H1 (cell line): Measurements from ENCODE around the gene POU3F2. TPM values are rescaled to one million over a fixed set of nuclear protein-coding genes. Genes with fewer than 3 reads are reported as not detected.

ENCODE experiments used
- CTCF ChIA-PET: fragments of 300-600 bp; sonication (Branson Sonifier 250); formaldehyde crosslinking; loops from one replicate; lab custom pipeline; 2021; ENCODE audit not compliant: partially characterized antibody; lab: Charles Lee
- POLR2A ChIA-PET: fragments of 300-600 bp; sonication (Branson Sonifier 250); formaldehyde crosslinking; loops from one replicate; lab custom pipeline; 2021; ENCODE audit warnings: inconsistent platforms; ENCODE audit not compliant: partially characterized antibody; lab: Charles Lee
- DNase-seq, 2 experiments: peaks; one replicate each; pipeline versions ENCODE4 v3.0.0 to v3.0.0-alpha.2; 2010 to 2022; ENCODE audit warnings: low spot score in 2 of 2, low read depth in 1 of 2, mixed read lengths in 1 of 2
- FAIRE-seq: peaks from 2 replicates; lab custom pipeline; 2011; peaks lifted over from hg19 to GRCh38; lab: Jason Lieb, UNC
- H2AFZ ChIP-seq: 2 replicates; pipeline ENCODE4 v1.8.1; 2012; ENCODE audit warnings: low read length, inconsistent platforms
- H2AK5ac ChIP-seq: 2 replicates; pipeline ENCODE4 v1.6.1; 2013; ENCODE audit warnings: low read depth, low read length
- H2BK120ac ChIP-seq: replicated peaks from 2 replicates; pipeline ENCODE3; 2013; ENCODE audit warnings: low read depth, low read length, inconsistent platforms
- H2BK12ac ChIP-seq: 2 replicates; pipeline ENCODE4 v1.6.1; 2013; ENCODE audit warnings: low read depth, low read length
- H2BK15ac ChIP-seq: 2 replicates; pipeline ENCODE4 v1.6.1; 2013; ENCODE audit warnings: low read length
- H2BK20ac ChIP-seq: 2 replicates; pipeline ENCODE4 v1.6.1; 2013; ENCODE audit warnings: low read length
- H2BK5ac ChIP-seq: 2 replicates; pipeline ENCODE4 v1.6.1; 2013; ENCODE audit warnings: low read depth, low read length
- H3K14ac ChIP-seq: 2 replicates; pipeline ENCODE4 v1.6.1; 2013; ENCODE audit warnings: inconsistent platforms; ENCODE audit not compliant: insufficient read length
- H3K18ac ChIP-seq: 2 replicates; pipeline ENCODE4 v1.6.1; 2013; ENCODE audit warnings: low read length; ENCODE audit errors: extremely low read depth
- H3K23ac ChIP-seq: 2 replicates; pipeline ENCODE4 v1.6.1; 2013; ENCODE audit warnings: inconsistent platforms; ENCODE audit not compliant: insufficient read length
- H3K23me2 ChIP-seq: 2 replicates; pipeline ENCODE4 v1.6.1; 2013; ENCODE audit warnings: low read depth, low read length
- H3K27ac ChIP-seq: 2 replicates; pipeline ENCODE4 v1.6.1; 2011; ENCODE audit warnings: low read depth, low read length, inconsistent platforms
- H3K27me3 ChIP-seq, 4 experiments: replicated peaks in 1 of 4; 1 replicate in 1 of 4; 2 replicates in 3 of 4; pipeline versions ENCODE4 v1.6.1 to v1.8.1; 2011 to 2013; ENCODE audit warnings: low read length in 3 of 4, mild to moderate bottlenecking in 3 of 4, inconsistent platforms in 2 of 4, mixed read lengths in 2 of 4, moderate library complexity in 1 of 4; ENCODE audit not compliant: control insufficient read depth in 3 of 4, insufficient read depth in 3 of 4; ENCODE audit errors: extremely low read depth in 1 of 4
- H3K36me3 ChIP-seq, 4 experiments: 2 replicates each; pipeline versions ENCODE4 v1.6.1 to v1.8.1; 2011 to 2013; ENCODE audit warnings: mild to moderate bottlenecking in 4 of 4, low read length in 3 of 4, moderate library complexity in 2 of 4, control low read depth in 1 of 4, inconsistent platforms in 1 of 4; ENCODE audit not compliant: insufficient read depth in 4 of 4, control insufficient read depth in 2 of 4
- H3K4ac ChIP-seq: replicated peaks from 2 replicates; pipeline ENCODE3; 2013; ENCODE audit warnings: low read length, low read depth, mixed read lengths, inconsistent platforms; ENCODE audit not compliant: insufficient read length
- H3K4me1 ChIP-seq, 4 experiments: replicated peaks in 1 of 4; 1 replicate in 1 of 4; 2 replicates in 3 of 4; pipeline versions ENCODE4 v1.6.1 to v1.8.1; 2011 to 2013; ENCODE audit warnings: low read length in 3 of 4, inconsistent platforms in 2 of 4, mixed read lengths in 1 of 4; ENCODE audit not compliant: insufficient read depth in 4 of 4, control insufficient read depth in 3 of 4
- H3K4me2 ChIP-seq, 2 experiments: 2 replicates each; pipeline versions ENCODE4 v1.6.1 to v1.8.1; 2011 to 2013; ENCODE audit warnings: low read depth in 2 of 2, low read length in 2 of 2, control low read depth in 1 of 2, inconsistent platforms in 1 of 2, mild to moderate bottlenecking in 1 of 2; ENCODE audit not compliant: insufficient read depth in 1 of 2
- H3K4me3 ChIP-seq, 4 experiments: fragments of 200-600, 300-600 bp in 1 of 4; sonication (generic), shearing (Covaris generic), sonication (Bioruptor Twin) in 1 of 4; 2 replicates each; pipeline versions ENCODE4 v1.5.1 to v1.8.1; 2011 to 2016; ENCODE audit warnings: low read length in 4 of 4, low read depth in 3 of 4, control low read depth in 2 of 4, inconsistent platforms in 2 of 4, mild to moderate bottlenecking in 2 of 4, mixed read lengths in 1 of 4, moderate library complexity in 1 of 4; ENCODE audit not compliant: insufficient read depth in 2 of 4; ENCODE audit errors: extremely low read depth in 1 of 4
- H3K56ac ChIP-seq: replicated peaks from 2 replicates; pipeline ENCODE3; 2013; ENCODE audit warnings: low read depth, mild to moderate bottlenecking, mixed read lengths, low read length, inconsistent platforms; ENCODE audit not compliant: insufficient read length
- H3K79me1 ChIP-seq: 2 replicates; pipeline ENCODE4 v1.6.1; 2013; ENCODE audit warnings: low read depth, low read length, control low read depth
- H3K79me2 ChIP-seq, 2 experiments: 2 replicates each; pipeline versions ENCODE4 v1.6.1 to v1.8.1; 2012 to 2013; ENCODE audit warnings: low read length in 2 of 2, mild to moderate bottlenecking in 2 of 2, inconsistent platforms in 1 of 2; ENCODE audit not compliant: insufficient read depth in 2 of 2, control insufficient read depth in 1 of 2
- H3K9ac ChIP-seq, 4 experiments: replicated peaks in 1 of 4; 1 replicate in 1 of 4; 2 replicates in 3 of 4; pipeline versions ENCODE4 v1.6.1 to v1.8.1; 2011 to 2013; ENCODE audit warnings: low read depth in 3 of 4, low read length in 3 of 4, control low read depth in 2 of 4, mild to moderate bottlenecking in 2 of 4, moderate library complexity in 2 of 4, inconsistent platforms in 1 of 4; ENCODE audit errors: extremely low read depth in 1 of 4
- H3K9me3 ChIP-seq, 2 experiments: 2 replicates each; pipeline versions ENCODE4 v1.6.1 to v1.8.1; 2012 to 2013; ENCODE audit warnings: mild to moderate bottlenecking in 2 of 2, moderate library complexity in 2 of 2, control low read depth in 1 of 2, inconsistent platforms in 1 of 2, low read depth in 1 of 2, low read length in 1 of 2, mixed read lengths in 1 of 2; ENCODE audit not compliant: insufficient read depth in 2 of 2
- H4K20me1 ChIP-seq, 2 experiments: replicated peaks in 1 of 2; 2 replicates each; pipeline versions ENCODE3 to v1.8.1; 2011 to 2013; ENCODE audit warnings: inconsistent platforms in 2 of 2, low read length in 2 of 2, mild to moderate bottlenecking in 1 of 2; ENCODE audit not compliant: insufficient read depth in 2 of 2, control insufficient read depth in 1 of 2
- H4K5ac ChIP-seq: 2 replicates; pipeline ENCODE4 v1.6.1; 2013; ENCODE audit warnings: low read length, low read depth, mixed read lengths, inconsistent platforms; ENCODE audit not compliant: insufficient read length
- H4K8ac ChIP-seq: 2 replicates; pipeline ENCODE4 v1.8.0; 2013; ENCODE audit warnings: mild to moderate bottlenecking, moderate library complexity, low read length, inconsistent platforms; ENCODE audit not compliant: insufficient read depth; ENCODE audit errors: extremely low read depth
- H4K91ac ChIP-seq: replicated peaks from 2 replicates; pipeline ENCODE3; 2013; ENCODE audit warnings: low read length, mixed read lengths, inconsistent platforms; ENCODE audit not compliant: insufficient read length
- BACH1 ChIP-seq: IDR thresholded peaks from 2 replicates; pipeline ENCODE4 v1.6.1; 2012; ENCODE audit warnings: low read length, improper control_type of control experiment
- BCL11A ChIP-seq, 2 experiments: IDR thresholded peaks; one replicate each; pipeline ENCODE4 v1.6.1; 2011; ENCODE audit warnings: low read depth in 2 of 2, low read length in 2 of 2, mild to moderate bottlenecking in 2 of 2
- CHD1 ChIP-seq: IDR thresholded peaks from 2 replicates; pipeline ENCODE4 v1.6.1; 2012; ENCODE audit warnings: low read depth, low read length, improper control_type of control experiment
- E2F6 ChIP-seq: IDR thresholded peaks from 2 replicates; pipeline ENCODE4 v1.6.1; 2012; ENCODE audit warnings: inconsistent platforms
- FOSL1 ChIP-seq: IDR thresholded peaks from 2 replicates; pipeline ENCODE4 v1.6.1; 2011; ENCODE audit warnings: mild to moderate bottlenecking, low read depth, low read length, moderate library complexity; ENCODE audit not compliant: insufficient read depth
- NANOG ChIP-seq: IDR thresholded peaks from 2 replicates; pipeline ENCODE4 v1.6.1; 2011; ENCODE audit warnings: low read length, low read depth, mild to moderate bottlenecking, inconsistent platforms; ENCODE audit not compliant: insufficient read depth, poor library complexity, severe bottlenecking
- NRF1 ChIP-seq: IDR thresholded peaks from 2 replicates; pipeline ENCODE4 v1.6.1; 2011; ENCODE audit warnings: mild to moderate bottlenecking, low read depth, low read length, improper control_type of control experiment
- PHF8 ChIP-seq: fragments of 200-600 bp; sonication (generic); conservative IDR thresholded peaks from 2 replicates; pipeline ENCODE4 v1.7.1; 2012; ENCODE audit warnings: low read depth, mild to moderate bottlenecking, inconsistent platforms, low read length, moderate library complexity
- POU5F1 ChIP-seq: IDR thresholded peaks from 2 replicates; pipeline ENCODE4 v1.6.1; 2011; ENCODE audit warnings: low read depth, mild to moderate bottlenecking, low read length, moderate library complexity
- RBBP5 ChIP-seq: IDR thresholded peaks from 2 replicates; pipeline ENCODE4 v1.7.1; 2012; ENCODE audit warnings: low read depth, mild to moderate bottlenecking, inconsistent platforms, low read length, moderate library complexity, borderline replicate concordance
- SIRT6 ChIP-seq: IDR thresholded peaks from one replicate; pipeline ENCODE4 v1.7.1; 2012; ENCODE audit warnings: low read length, inconsistent platforms
- SP1 ChIP-seq: IDR thresholded peaks from 2 replicates; pipeline ENCODE4 v1.6.1; 2011; ENCODE audit warnings: low read depth, low read length
- WGBS, 2 experiments: shearing (Covaris generic) in 1 of 2; methylation state at CpG; one replicate each; pipeline versions ENCODE4 v1.1.6 to v1.1.7; 2013 to 2015; ENCODE audit warnings: low lambda C conversion rate in 2 of 2, mixed read lengths in 2 of 2, inconsistent platforms in 1 of 2, low coverage in 1 of 2, missing lambda C conversion rate in 1 of 2; ENCODE audit not compliant: insufficient replicate concordance in 2 of 2, insufficient coverage in 1 of 2, insufficient read length in 1 of 2; ENCODE audit errors: extremely low coverage in 1 of 2, missing lambda C conversion rate in 1 of 2; 5-methylcytosine and 5-hydroxymethylcytosine counted together
- polyA plus RNA-seq, 7 experiments: library from polyadenylated mRNA; depleted of rRNA in 3 of 7; stranded (reverse) in 5 of 7; unstranded in 2 of 7; fragments of >200 nt in 5 of 7; fragments of 200-250 nt in 2 of 7; gene quantifications; 1 replicate in 5 of 7; 2 replicates in 1 of 7; 4 replicates in 1 of 7; pipeline versions ENCODE4 v1.2.1 to v1.2.3, GENCODE V29; 2011 to 2013; ENCODE audit warnings: missing spikeins in 2 of 7, mixed read lengths in 2 of 7
- total RNA-seq: library from RNA; stranded (reverse); fragmentation: NEBNext Ultra II Directional; extraction: Animal tissue kit (Norgen Biotek cat#: 25700); gene quantifications from 2 replicates; pipeline ENCODE4 v1.2.1, GENCODE V29; 2021

POU3F2 gene
- total and polyA plus RNA-seq, 2 of the 8 experiments (the other 6 are each of a cell fraction or from before 2014, with no cell fraction given): 0.09 to 0.35 TPM

- Histone ChIP-seq H2BK20ac (no peak overlapping the region), H2BK15ac (no peak overlapping the region), H3K27me3 (no peaks in the 10 kb centered on the region), H3K23ac (no peak overlapping the region), H3K36me3 (no peaks in the 10 kb centered on the region), H3K9ac (no peak overlapping the region), H4K20me1 (no peaks in the 10 kb centered on the region), H3K4me1 (no peaks in the 10 kb centered on the region), H2BK5ac (no peak overlapping the region), H2AFZ (no peak overlapping the region), H3K27ac (no peak overlapping the region), H3K79me2 (no peaks in the 10 kb centered on the region), H3K79me1 (no peaks in the 10 kb centered on the region), H3K4ac (no peak overlapping the region), H2BK12ac (no peak overlapping the region), H2AK5ac (no peak overlapping the region), H3K4me2 (no peak overlapping the region), H3K4me3 (no peak overlapping the region), H3K56ac (no peak overlapping the region), H4K5ac (no peak overlapping the region), H3K14ac (no peak overlapping the region), H4K91ac (no peak overlapping the region), H3K18ac (no peak overlapping the region), H3K9me3 (no peaks in the 10 kb centered on the region), H2BK120ac (no peak overlapping the region), H4K8ac (no peak overlapping the region), H3K23me2 (no peaks in the 10 kb centered on the region; the same call in 1 of the 2 replicates)
- DNase-seq (no peak), FAIRE-seq (no peak)
- CTCF ChIA-PET: no interaction called here
- WGBS, 2 experiments: 0% methylated on average over 1 of the region's 1 CpG; no CpG with 5 or more reads in 1 of the 2 experiments
- POLR2A ChIA-PET: no interaction called here
- TF ChIP-seq CHD1 (no peak), SIRT6 (no peak), NANOG (no peak), FOSL1 (no peak), BACH1 (no peak), BCL11A (IDR thresholded peaks at IDR 0.05; ENCODE audit: low read depth in 2 of 2, low read length in 2 of 2) (no peak), SP1 (no peak), E2F6 (no peak), RBBP5 (no peak), POU5F1 (no peak), PHF8 (no peak), NRF1 (no peak)
Measured at GRCh38 chr6:98877250-98877649, 42.9 kb downstream of the POU3F2 start.
